GM13976 (cell line): ENCODE results near the gene HPS1.

Source experiments
- DNase-seq: peaks from one replicate; pipeline ENCODE4 v3.0.0; 2012; ENCODE audit warnings: low spot score
- in situ Hi-C: fragments of 300-500 bp; cut with MboI; formaldehyde crosslinking; loops from one replicate; pipeline ENCODE4 v1.12.0; 2022; ENCODE audit warnings: low sequenced_read_pairs, mixed read lengths, inconsistent platforms; ENCODE audit not compliant: unreplicated experiment
- TF ChIP-seq, protein P1 (sequence below): IDR thresholded peaks from 2 replicates; pipeline ENCODE4 v1.5.1; 2012; ENCODE audit warnings: borderline replicate concordance, mild to moderate bottlenecking; ENCODE audit not compliant: insufficient read depth; ENCODE audit errors: extremely low read depth, missing control alignments, control extremely low read depth

HPS1 gene

DNA sequence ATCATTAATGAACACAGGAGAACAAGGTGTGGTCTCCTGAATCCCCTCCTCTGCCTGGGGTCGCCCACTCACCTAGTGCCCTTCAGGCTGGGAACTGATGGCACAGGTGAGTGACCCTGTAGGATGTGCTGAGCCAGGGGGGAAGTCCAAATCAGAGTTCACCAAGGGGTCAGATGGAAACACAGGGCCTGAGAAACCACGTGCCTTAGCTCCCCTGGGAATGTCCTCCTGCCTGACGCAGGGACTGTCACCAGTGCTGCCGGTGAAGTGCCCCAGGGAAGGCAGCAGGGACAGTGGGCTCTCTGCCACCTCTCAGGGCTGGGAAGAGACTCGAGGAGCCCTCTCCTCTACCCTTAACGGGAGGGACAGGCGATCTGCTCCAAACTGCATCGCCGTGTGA is 25.9 kb downstream of the HPS1 start:
- TF ChIP-seq, protein P1, sequence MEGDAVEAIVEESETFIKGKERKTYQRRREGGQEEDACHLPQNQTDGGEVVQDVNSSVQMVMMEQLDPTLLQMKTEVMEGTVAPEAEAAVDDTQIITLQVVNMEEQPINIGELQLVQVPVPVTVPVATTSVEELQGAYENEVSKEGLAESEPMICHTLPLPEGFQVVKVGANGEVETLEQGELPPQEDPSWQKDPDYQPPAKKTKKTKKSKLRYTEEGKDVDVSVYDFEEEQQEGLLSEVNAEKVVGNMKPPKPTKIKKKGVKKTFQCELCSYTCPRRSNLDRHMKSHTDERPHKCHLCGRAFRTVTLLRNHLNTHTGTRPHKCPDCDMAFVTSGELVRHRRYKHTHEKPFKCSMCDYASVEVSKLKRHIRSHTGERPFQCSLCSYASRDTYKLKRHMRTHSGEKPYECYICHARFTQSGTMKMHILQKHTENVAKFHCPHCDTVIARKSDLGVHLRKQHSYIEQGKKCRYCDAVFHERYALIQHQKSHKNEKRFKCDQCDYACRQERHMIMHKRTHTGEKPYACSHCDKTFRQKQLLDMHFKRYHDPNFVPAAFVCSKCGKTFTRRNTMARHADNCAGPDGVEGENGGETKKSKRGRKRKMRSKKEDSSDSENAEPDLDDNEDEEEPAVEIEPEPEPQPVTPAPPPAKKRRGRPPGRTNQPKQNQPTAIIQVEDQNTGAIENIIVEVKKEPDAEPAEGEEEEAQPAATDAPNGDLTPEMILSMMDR, result no peak
- in situ Hi-C loops, result no loop called here
- DNase-seq, result no peak

GRCh38 chr10:98419469-98420261 is 27.1 kb downstream of the HPS1 start:
- TF ChIP-seq, protein P1, result no peak

DNA sequence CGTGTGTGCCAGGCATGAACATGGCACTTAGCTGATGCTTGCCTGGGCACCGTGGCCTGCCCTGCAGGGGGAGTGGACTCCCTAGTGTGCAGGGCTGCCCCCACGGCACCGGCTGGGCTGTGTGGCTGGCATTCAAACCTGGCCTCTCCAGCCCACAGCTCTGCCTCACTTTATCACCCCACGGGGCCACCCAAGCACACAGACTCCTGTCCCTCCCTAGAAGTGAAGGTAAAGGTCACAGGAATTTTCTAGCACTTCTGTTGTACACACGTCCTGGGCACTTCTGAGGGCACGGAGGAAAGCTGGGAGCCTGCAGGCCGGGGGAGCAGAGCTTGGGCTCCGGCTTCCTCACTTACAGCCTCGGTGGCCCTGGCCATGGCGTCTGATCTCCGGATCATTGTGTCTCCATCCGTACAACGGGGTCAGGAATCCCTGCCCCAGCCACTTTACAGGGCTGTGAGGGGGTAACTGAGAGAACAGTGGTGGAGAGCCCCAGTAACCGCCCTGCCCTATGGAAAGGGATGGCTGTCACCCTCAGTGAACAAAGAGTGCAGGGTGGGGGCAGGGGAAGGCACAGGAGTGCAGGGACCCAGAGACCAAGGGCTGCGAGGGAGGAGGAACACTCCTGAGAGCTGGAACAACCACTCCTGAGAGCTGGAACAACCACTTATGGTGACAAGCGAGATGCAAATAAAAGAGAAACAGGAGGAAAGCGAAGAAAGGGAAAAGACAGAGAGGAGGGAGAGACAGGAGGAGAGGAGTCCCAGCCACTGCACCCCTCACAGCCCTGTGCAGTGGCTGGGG is 27.9 kb downstream of the HPS1 start:
- DNase-seq, result no peak
- in situ Hi-C loops, result no loop called here
- TF ChIP-seq, protein P1, result no peak

More at GRCh38 chr10:98419469-98420261, 27.1 kb downstream of the HPS1 start:
- in situ Hi-C loops, result no loop called here
- DNase-seq, result no peak

GRCh38 chr10:98417973-98418664 is 28.6 kb downstream of the HPS1 start:
- in situ Hi-C loops, result no loop called here
- no peak for DNase-seq
- TF ChIP-seq, protein P1, result no peak

- TF ChIP-seq, protein P1, result no peak
- no peak for DNase-seq
- in situ Hi-C loops, result no loop called here
Measured at GRCh38 chr10:98417481-98417959, 29.2 kb downstream of the HPS1 start.
